Measurements from ENCODE around the gene TMX4.
A peak's percentile ranks its signal among the peaks of the same experiment; 100 is the strongest.

TMX4 gene

GRCh38 chr20:8019246-8019997 lies at the start of gene TMX4 (continued):
- TF ChIP-seq, protein P1, sequence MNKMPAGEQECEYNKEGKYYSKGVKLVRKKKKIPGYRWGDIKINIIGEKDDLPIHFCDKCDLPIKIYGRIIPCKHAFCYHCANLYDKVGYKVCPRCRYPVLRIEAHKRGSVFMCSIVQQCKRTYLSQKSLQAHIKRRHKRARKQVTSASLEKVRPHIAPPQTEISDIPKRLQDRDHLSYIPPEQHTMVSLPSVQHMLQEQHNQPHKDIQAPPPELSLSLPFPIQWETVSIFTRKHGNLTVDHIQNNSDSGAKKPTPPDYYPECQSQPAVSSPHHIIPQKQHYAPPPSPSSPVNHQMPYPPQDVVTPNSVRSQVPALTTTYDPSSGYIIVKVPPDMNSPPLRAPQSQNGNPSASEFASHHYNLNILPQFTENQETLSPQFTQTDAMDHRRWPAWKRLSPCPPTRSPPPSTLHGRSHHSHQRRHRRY (tag by site-specific recombination; IDR thresholded peaks at IDR 0.05), result no peak
- no peak for TF ChIP-seq ZNF513 (tag by site-specific recombination; IDR thresholded peaks at IDR 0.05)
- no peak for TF ChIP-seq PRDM4 (tag by site-specific recombination; IDR thresholded peaks at IDR 0.05)
- TF ChIP-seq ZNF560 (tag by site-specific recombination; IDR thresholded peaks at IDR 0.05; ENCODE audit: borderline replicate concordance), result no peak
- TF ChIP-seq SCRT1 (tag by site-specific recombination; IDR thresholded peaks at IDR 0.05; ENCODE audit: borderline replicate concordance), result no peak
- TF ChIP-seq ZNF394 (tag by site-specific recombination; IDR thresholded peaks at IDR 0.05; ENCODE audit: borderline replicate concordance), result no peak
- no peak for TF ChIP-seq ZNF311 (tag by site-specific recombination; IDR thresholded peaks at IDR 0.05; ENCODE audit: borderline replicate concordance)
- TF ChIP-seq GLI4 (tag by site-specific recombination; IDR thresholded peaks at IDR 0.05), result no peak
- peak; percentile 37; the same call in 1 of the 2 replicates for TF ChIP-seq ZXDB (tag by site-specific recombination; IDR thresholded peaks at IDR 0.05)
- TF ChIP-seq HOXC10 (CRISPR knock-in tag; IDR thresholded peaks at IDR 0.05), result peak; percentile 74; the same call in 1 of the 2 replicates
- TF ChIP-seq ZNF223 (tag by site-specific recombination; IDR thresholded peaks at IDR 0.05), result no peak
- peak; percentile 70; the same call in 1 of the 2 replicates for TF ChIP-seq ZNF596 (tag by site-specific recombination; IDR thresholded peaks at IDR 0.05)
- TF ChIP-seq ZNF664 (tag by site-specific recombination; IDR thresholded peaks at IDR 0.05), result no peak
- TF ChIP-seq ZNF341 (tag by site-specific recombination; IDR thresholded peaks at IDR 0.05; ENCODE audit: low read depth), result peak; percentile 81
- TF ChIP-seq ZNF10 (tag by site-specific recombination; IDR thresholded peaks at IDR 0.05), result no peak
- no peak for TF ChIP-seq ZBTB1 (tag by site-specific recombination; IDR thresholded peaks at IDR 0.05)
- TF ChIP-seq REPIN1 (tag by site-specific recombination; IDR thresholded peaks at IDR 0.05; ENCODE audit: low read depth), result no peak
- TF ChIP-seq, protein P2, sequence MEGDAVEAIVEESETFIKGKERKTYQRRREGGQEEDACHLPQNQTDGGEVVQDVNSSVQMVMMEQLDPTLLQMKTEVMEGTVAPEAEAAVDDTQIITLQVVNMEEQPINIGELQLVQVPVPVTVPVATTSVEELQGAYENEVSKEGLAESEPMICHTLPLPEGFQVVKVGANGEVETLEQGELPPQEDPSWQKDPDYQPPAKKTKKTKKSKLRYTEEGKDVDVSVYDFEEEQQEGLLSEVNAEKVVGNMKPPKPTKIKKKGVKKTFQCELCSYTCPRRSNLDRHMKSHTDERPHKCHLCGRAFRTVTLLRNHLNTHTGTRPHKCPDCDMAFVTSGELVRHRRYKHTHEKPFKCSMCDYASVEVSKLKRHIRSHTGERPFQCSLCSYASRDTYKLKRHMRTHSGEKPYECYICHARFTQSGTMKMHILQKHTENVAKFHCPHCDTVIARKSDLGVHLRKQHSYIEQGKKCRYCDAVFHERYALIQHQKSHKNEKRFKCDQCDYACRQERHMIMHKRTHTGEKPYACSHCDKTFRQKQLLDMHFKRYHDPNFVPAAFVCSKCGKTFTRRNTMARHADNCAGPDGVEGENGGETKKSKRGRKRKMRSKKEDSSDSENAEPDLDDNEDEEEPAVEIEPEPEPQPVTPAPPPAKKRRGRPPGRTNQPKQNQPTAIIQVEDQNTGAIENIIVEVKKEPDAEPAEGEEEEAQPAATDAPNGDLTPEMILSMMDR (tag by site-specific recombination; IDR thresholded peaks at IDR 0.05), result no peak; the same call in 1 of the 2 replicates
- TF ChIP-seq EGR2 (tag by site-specific recombination; IDR thresholded peaks at IDR 0.05; ENCODE audit: low read depth), result peak; percentile 79
- no peak for TF ChIP-seq ZSCAN18 (tag by site-specific recombination; IDR thresholded peaks at IDR 0.05)
- TF ChIP-seq ZNF146 (tag by site-specific recombination; IDR thresholded peaks at IDR 0.05), result no peak
- TF ChIP-seq ZNF292 (tag by site-specific recombination; IDR thresholded peaks at IDR 0.05; ENCODE audit: borderline replicate concordance, low read depth), result no peak
- TF ChIP-seq ZNF280C (tag by site-specific recombination; IDR thresholded peaks at IDR 0.05), result no peak
- no peak for TF ChIP-seq REST (tag by site-specific recombination; IDR thresholded peaks at IDR 0.05)
- no peak for TF ChIP-seq ZNF132 (tag by site-specific recombination; IDR thresholded peaks at IDR 0.05; ENCODE audit: borderline replicate concordance)

Data from HEK293 (cell line).